Endometrium (tissue), 2 donors: Measurements from ENCODE around the gene GNAI3.

Experiments used
- FAIRE-seq: peaks from 2 replicates; lab custom pipeline; 2012; peaks lifted over from hg19 to GRCh38; lab: Jason Lieb, UNC
- donor health status: control.
- donor health status: control.

Gene GNAI3

DNA sequence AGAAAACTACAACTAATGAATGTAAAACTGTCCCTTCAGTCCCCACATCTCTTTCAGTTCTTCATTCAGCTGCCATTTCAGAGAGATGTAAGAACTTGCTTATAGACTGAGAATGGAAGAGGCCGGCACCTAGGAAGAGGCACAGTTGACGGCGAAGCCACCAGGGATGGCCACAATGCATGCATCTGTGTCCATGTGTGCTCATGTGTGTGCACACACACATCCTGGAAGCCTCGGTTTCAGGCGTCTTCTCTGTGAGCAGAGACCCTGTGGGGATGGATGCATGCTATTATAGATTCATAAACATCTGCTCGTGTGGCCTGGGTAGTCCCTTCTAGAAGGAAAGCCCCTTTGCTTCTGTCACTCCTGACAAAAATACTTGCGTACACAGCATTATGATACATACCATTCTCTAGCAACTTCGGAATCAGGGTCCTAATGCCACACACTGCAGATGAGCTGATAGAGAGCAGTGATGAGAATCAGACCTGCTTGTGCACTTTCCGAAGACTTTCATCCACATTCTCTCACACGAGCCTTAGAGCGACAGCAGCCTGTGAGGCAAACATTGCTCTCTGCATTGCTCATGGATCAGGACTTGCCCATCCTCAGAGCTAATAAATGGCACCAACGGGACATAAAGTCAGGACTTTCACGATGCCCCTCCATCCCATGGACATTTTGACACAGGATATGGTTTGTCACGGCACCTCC is 21.2 kb upstream of the GNAI3 start:
- no peak for FAIRE-seq

DNA sequence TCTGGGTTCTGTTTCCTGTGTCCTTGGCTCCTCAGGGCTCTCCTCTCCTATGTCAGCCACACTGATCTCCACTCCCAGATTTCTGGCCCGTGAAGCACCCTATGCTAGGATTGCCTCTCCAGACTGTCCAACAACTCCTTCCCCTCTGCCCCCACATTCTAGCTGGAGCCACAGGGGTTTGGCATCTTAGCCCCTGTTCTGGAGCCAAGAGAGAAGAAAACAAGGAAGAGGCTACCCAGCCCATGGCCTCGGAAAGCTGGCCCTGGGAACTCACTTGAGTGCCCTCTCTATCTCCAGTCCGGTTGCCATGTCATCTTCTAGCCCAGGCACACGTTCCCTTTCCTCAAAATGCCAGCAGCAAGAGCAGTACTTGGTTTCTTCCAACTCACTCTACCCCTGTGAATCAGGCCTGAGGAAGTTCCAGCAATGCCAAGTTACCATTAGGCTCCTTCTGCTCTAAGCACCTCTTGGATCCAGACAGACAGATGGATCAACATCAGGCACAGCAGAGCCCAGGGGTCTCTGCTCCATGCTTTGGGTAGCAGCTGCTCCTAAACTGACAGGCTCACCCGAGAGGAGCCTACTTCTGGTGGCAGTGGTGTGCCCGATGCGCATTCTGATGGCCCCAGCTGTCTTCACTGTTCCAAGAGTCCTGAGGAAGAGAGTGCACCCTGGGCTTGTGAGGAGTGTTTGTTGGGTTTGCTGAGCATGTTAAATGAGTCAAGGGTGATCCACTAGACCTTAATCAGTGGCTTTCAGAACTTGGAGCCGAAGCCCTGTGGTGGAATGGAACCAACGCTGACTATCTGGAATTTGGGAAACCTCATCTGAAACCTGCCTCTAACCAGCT is 20.3 kb upstream of the GNAI3 start:
- no peak for FAIRE-seq

DNA sequence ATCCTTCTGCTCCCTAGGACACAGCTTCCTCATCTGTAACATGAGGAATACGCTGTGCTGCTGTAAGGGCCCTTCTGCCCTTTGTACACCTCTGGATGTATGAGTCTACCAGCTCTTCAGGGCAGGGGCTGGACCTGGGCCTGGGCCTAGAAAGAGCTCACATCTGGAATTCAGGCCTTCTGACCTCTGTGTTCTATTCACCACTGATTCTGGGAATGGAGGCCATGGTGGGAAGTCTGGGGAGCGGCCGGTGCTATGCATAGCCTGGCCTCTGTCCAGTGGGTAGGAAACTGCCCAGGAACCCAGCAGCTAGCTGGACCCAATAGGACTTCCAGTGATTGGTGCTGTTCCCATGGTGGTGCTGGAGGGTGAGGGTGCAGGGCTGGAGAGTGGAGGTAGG is 19.7 kb upstream of the GNAI3 start:
- no peak for FAIRE-seq

DNA sequence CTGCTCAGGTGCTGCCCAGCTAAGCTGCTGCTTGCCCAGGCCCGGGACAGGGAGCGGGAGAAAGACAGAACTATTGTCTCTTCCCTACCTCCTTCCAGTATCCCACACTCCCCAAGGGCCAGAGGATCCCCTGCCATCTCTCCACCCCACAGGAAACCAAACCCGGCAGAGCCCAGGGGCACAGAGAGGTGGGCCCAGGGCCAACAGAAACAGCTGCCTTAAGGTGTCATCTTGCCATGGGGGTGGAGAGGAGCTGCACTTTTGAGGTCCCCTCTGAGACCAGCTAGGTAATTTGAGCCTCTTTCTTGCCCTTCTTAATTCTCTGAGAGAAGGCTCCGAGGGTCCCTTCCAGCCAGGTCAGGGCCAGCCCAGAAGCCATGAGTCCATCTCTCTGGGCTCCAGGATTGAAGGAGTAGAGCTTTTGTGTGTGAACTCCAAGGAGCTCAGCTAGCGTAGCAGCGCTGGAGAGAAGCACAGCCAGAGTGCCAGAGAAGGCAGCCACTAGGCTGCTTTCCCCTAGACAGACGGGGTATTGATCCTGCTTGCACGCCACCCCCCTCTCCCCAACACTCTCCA is 18.4 kb upstream of the GNAI3 start:
- FAIRE-seq: no peak

DNA sequence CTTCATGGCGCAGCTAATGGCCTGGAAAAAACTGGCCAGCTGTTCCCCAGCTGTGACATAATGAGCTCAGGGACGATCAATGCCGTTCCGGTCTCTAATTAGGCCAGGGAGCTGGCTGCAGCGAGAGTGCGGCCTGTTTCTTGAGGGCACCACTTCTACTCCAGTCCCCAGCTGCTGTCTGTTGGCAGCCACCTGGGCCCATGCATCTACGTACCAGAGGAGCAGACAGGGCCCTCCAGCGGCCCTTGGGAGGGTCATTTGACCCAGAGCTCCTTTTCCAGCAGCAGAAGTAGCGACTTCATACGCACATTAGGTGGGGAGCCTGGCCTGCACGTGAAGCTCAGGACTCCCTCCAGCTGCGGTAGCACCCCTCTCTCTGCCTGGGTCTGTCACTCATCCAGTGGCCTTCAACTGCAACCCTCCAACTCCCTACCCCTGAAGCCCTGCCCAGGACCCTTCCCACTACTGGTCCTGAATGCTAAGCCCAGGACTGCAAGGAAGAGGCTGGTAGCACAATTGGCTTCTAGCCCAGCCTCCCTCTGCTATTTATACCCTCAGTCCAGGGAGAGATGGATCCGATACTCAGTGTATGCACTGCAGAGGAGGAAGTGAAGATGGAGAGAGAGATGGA is 17.8 kb upstream of the GNAI3 start:
- FAIRE-seq: no peak

DNA sequence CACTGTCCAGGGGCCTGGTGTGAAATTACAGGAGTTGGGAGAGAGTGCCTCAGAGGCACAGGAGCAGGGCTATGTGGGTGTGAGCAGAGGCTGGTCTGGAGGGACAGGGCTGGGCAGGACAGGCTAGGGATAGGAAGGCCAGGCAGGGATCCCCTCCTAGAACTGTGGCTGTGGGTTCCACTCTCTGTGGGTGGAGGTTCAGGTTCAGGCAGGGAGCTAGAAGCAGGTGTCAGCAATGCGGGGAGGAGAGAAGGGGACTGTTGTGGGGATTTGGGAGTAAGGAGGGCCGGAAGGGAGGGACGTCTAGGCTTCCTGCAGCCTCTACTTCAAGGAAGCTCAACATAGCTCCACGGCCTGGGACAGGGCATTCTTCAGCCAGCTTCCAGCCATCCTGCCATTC is 17.0 kb upstream of the GNAI3 start:
- FAIRE-seq: no peak

DNA sequence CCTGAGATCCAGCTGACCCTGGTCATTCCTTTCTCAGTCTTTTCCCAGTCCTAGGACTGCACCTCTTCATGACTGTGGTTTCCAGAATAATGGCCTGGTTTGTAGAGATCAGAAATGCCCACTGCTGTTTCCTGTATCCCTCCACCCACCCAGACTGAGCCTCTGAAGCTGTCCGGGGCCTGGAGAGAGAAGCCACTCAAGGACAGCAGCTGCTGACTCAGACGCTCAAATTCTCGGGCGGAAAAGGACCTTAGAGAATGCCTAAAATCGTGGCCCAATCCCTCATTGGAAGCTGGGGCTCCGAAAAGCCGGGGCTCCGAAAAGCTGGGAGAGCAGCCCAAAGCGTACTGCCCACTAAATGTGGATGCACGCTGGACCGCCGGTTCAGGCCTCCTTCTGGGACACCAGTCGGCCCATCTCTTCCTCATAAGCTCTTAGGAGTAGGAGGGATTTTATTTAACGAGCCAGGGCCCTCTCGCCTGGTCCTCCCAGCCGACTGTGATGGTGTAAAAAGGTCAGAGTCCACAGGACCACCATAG is 16.5 kb upstream of the GNAI3 start:
- no peak for FAIRE-seq

DNA sequence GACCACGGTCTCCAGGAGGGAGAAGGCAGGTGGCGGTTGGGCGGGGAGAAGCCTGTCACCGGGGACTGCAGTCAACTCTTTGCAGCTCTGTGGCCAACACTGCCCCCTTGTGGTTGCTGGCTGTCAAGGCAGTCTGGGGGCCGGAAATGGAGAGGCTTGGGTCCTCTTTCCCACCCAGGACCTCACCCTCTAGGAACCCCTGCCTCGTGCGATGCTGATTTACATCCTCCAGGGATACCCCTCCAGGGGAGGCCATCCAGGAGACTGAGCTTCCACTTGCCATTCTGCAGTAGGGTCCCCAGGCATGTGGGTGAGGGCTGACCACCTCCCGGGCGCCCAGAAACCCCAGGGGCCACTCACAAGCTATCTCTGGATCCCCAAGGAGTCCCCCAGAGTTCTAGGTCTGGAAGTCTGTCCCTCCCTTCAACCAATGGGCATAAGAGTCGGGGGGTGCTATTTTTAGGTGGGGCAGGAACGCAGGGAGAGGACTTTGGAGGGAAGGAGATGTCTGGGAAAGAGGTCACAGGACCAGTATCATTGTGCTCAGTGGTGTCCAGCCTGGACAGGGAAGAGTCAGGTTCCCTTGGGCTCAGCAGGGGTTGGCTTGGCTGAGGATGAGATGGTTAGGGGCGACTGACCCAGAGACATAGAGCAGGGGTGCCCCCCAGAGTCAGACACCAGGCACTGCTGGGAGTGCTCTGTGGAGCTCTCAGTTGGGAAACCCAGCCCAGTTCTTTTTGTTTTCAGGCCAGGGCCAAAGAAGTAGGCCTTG is 15.9 kb upstream of the GNAI3 start:
- no peak for FAIRE-seq

DNA sequence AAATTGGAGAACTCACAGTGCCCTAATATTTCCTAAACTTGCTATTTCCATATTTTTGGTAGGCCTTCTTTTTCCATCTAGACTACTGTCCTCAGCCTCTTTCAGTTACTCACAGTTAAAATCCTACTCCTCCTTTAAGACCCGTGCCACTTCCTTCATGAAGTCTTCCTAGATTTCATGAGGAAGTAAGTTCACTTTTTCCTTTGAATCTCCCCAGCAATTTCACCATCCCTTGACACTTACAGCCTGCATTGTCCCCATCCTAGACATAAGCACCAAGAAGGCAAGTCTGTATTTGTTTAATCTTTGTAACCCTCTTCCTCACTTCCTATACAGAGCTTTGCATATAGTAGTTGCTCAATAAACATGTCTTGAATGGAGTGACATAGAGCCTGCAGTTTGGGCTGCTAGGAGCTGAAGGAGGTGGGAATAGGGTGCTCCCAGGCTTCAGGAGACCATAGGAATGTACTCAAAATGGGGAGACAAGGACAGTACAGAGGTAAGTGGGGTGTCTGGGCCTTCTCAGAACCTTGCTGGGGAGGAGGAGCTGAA is 14.0 kb upstream of the GNAI3 start:
- no peak for FAIRE-seq

DNA sequence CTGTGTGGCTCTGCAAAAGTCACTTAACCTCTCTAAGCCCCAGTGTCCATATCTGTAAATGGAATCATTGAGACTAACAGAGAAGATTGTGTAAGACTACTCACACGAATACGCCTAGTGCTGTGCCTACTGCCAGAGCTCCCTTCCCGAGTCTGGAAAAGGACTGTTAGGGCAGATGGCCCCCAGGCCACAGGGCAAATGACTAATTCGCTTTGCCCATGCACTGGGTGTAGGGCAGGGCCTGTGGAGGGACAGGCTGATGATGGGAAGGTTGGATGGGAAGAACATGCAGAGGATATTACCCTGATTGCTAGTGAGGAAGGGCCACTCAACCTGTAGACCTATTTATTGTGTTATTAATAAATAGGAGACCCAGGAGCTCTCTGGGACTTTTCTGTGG is 12.9 kb upstream of the GNAI3 start:
- no peak for FAIRE-seq

DNA sequence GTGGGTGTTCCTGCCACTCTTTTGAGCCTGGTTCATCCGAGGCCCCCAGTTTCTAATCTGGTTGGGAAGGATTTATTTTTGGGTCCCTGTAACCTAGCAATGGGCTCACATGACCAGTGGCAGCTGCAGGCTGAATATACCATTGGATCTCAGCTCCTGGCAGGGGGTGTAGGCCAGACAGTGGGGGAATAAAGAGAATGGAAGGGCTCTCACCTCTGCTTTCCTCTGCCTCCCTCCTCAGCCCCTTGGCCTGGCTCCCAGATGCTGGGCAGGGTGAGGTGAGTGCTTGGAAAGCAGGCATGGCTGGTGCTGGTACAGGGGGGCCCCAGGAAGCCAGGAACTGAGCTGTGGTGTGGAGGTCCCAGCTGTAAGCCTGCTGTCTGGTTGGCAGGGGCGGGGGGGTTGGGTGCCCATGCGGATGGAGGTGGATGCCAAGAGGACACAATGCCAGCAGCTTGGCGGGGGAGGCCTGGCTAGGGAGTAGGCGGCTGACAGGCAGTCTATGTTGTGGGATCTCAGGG is 12.4 kb upstream of the GNAI3 start:
- FAIRE-seq: no peak

DNA sequence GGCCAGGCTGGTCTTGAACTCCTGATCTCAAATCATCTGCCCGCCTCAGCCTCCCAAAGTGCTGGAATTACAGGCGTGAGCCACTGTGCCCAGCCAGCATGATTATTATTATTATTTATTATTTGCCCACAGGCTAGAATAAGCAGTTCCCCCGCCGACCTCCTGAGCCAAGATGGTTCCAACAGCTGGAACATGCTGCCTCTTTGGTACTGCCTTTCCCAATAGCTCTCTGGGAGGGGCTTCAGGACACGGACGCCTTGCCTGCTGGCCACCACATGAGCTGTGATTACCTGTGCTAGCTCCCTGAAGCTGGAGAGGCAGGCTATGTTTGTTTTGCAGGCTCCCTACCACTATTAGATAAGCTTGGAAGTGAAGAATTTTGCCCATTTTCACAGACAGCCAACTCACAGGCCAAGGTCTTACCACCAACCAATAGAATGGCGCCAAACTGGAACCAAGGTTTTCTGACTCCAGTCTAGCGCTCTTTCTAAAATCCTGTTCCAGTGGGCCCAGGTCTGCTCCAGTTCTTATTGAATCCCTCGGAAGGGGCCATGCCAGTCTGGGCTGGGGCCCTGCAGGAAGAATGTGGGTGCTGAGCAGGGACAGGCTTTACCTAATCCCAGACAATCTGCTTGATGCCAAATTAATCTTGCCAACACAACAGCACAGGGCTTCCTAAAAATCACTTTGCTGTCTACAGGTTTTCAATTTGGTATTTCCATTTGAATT is 10.8 kb upstream of the GNAI3 start:
- no peak for FAIRE-seq

DNA sequence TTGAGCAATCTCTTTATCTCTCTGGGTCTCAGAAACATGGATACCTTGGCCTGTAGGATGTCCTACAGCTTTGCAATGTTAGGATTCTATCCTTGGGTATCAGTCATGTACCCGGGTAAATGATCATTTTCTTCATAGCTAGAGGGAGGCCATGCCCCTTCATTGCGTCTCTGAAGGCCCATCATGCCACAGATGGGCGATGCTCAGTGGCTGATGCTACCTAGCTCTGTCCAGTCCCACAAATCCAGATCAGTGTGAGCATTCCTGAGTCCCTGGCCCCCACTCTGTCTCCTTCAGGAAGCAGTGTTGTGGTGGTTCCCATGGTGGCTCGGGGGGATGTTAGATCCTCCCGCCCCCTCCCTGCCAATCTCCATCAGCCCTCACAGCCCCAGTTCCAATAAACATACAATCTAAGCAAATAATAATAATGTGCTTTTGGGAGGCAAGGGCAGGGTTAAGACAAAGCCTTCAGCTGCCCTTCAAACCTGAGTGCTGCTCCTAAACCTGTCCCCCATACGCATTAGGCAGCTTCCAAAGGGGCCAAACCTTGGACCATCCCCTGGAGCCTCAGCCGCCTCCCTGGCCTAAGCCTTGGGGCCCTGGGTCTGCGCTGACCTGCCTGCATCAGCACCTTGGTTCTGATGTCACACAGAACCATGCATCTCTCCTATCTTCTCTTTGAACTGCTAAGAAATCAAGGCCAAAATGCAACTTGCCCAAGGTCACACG is 9.4 kb upstream of the GNAI3 start:
- no peak for FAIRE-seq

DNA sequence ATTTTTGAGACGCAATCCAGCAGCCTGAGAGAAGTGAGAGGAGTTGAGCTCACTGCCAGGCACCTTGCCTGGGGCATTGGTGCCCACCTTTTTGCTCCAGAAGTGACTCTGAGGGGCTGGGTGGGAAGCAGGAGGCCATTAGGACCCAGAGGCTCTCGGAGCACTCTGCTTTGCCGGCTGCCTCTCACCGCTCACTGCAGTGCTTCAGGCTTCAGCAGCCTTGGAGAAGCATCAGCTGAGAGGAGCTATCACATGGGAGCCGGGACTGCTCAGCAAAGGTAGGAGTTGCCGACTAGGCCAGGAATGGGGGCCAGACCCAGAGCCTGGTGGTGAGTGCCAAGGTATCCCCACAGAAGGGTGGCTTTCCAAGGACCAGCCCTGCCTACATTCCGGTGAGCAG is 8.7 kb upstream of the GNAI3 start, which contains the start of gene GPR61:
Gene GPR61 (plus strand): TSS at position 197 of the 400 bp plus-strand sequence. CDS start 3,151 bp downstream, outside the sequence.
- FAIRE-seq: no peak

DNA sequence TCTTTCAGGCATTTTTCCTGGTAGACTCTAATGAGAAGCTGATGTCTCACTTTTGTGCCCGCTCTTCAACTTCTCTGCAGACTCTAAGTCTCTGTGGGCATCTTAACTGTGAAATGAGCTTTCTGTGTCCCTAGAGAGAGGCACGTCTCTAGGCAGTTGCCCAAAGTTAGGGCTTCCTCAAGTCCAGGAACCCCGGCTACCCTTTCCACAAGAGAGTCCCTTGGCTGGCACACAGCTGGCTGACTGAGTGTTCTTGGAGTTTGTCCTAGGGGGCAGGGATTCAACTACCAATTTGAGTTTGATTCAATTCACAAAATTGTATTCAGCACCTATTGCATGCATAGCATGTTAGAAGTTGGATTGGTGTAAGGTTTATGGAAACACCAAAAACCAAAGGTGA is 7.3 kb upstream of the GNAI3 start:
- FAIRE-seq: no peak

DNA sequence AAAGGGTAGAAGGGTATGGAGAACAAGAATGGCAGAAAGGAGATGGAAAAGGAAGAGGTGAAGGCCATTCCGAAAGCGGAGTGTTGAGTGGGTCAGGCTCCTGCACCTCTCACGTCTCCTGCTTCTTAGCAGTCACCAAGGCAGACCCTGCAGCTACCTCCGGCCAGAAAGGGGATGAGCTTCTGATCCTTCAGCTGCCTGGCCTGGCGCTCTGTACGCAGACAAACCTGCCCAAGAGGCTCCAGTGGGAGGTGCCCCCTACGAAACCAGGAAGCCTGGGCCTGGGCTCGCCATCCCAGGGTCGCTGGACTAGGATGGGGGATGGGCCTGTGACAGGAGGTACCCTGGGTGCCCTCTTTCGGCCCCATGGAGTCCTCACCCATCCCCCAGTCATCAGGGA is 5.8 kb upstream of the GNAI3 start:
- no peak for FAIRE-seq

DNA sequence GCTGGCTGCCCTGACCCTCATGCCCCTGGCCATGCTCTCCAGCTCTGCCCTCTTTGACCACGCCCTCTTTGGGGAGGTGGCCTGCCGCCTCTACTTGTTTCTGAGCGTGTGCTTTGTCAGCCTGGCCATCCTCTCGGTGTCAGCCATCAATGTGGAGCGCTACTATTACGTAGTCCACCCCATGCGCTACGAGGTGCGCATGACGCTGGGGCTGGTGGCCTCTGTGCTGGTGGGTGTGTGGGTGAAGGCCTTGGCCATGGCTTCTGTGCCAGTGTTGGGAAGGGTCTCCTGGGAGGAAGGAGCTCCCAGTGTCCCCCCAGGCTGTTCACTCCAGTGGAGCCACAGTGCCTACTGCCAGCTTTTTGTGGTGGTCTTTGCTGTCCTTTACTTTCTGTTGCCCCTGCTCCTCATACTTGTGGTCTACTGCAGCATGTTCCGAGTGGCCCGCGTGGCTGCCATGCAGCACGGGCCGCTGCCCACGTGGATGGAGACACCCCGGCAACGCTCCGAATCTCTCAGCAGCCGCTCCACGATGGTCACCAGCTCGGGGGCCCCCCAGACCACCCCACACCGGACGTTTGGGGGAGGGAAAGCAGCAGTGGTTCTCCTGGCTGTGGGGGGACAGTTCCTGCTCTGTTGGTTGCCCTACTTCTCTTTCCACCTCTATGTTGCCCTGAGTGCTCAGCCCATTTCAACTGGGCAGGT is 5.0 kb upstream of the GNAI3 start:
- FAIRE-seq: no peak

DNA sequence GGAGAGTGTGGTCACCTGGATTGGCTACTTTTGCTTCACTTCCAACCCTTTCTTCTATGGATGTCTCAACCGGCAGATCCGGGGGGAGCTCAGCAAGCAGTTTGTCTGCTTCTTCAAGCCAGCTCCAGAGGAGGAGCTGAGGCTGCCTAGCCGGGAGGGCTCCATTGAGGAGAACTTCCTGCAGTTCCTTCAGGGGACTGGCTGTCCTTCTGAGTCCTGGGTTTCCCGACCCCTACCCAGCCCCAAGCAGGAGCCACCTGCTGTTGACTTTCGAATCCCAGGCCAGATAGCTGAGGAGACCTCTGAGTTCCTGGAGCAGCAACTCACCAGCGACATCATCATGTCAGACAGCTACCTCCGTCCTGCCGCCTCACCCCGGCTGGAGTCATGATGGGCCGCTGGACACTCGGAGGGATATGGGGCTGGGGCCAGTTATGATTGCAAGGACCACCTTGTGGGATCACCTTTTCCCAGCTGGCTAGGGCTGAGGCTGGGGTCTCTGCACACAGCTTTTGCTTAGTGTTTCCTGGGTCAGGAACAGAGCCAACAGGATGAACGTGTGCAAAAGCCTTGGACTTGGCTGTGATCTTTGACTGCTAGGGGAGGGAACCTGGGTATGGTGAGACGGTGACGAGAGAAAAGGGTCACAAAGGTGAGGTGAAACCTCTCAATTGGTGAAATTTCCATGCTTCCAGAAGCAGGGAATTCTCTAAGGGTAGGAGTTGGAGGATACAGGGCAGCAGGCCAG is 4.3 kb upstream of the GNAI3 start:
- FAIRE-seq: no peak
